ENCODE data around the gene DNAH2.
A peak's percentile ranks its signal among the peaks of the same experiment; 100 is the strongest.

Gene DNAH2

GRCh38 chr17:7857713-7858521 lies 140.4 kb downstream of the DNAH2 start, which contains the start of gene CYB5D1:
CYB5D1 (plus strand) TSS chr17:7858003; CDS start chr17:7858135, 132 bp downstream.
- Histone ChIP-seq H3K9me2 (replicated peaks; ENCODE audit: insufficient read depth, low read length) (no peaks in the 10 kb centered on the region), H3F3A (ENCODE audit: insufficient read depth, low read length) (peaks cover 10% of the 10 kb centered on the region; the same call in 1 of the 2 replicates), H3K27ac (ENCODE audit: low read length) (peak within 1 kb of the TSS; percentile 85), H3K4me1 (ENCODE audit: low read length) (peaks cover 15% of the 10 kb centered on the region; the same call in 1 of the 2 replicates), H3K9me3 (replicated peaks; ENCODE audit: insufficient read depth, low read length) (no peaks in the 10 kb centered on the region), H2AFZ (ENCODE audit: low read length) (peak within 1 kb of the TSS; percentile 93), H3K79me2 (ENCODE audit: low read length) (peaks cover 27% of the 10 kb centered on the region), H3K4me3 (ENCODE audit: low read length) (peak within 1 kb of the TSS; percentile 88), H3K27me3 (replicated peaks; ENCODE audit: insufficient read depth, low read length) (no peaks in the 10 kb centered on the region), H3K36me3 (replicated peaks; ENCODE audit: insufficient read depth, low read length) (no peaks in the 10 kb centered on the region), H4K20me1 (ENCODE audit: insufficient read depth, low read length) (no peaks in the 10 kb centered on the region), H3K4me2 (ENCODE audit: low read depth, low read length) (peak within 1 kb of the TSS; percentile 98), H3K9ac (ENCODE audit: low read length) (peak within 1 kb of the TSS; percentile 86)
- no peak for TF ChIP-seq EZH2phosphoT487 (IDR thresholded peaks at IDR 0.05; ENCODE audit: low read length)
- TF ChIP-seq, protein P1, sequence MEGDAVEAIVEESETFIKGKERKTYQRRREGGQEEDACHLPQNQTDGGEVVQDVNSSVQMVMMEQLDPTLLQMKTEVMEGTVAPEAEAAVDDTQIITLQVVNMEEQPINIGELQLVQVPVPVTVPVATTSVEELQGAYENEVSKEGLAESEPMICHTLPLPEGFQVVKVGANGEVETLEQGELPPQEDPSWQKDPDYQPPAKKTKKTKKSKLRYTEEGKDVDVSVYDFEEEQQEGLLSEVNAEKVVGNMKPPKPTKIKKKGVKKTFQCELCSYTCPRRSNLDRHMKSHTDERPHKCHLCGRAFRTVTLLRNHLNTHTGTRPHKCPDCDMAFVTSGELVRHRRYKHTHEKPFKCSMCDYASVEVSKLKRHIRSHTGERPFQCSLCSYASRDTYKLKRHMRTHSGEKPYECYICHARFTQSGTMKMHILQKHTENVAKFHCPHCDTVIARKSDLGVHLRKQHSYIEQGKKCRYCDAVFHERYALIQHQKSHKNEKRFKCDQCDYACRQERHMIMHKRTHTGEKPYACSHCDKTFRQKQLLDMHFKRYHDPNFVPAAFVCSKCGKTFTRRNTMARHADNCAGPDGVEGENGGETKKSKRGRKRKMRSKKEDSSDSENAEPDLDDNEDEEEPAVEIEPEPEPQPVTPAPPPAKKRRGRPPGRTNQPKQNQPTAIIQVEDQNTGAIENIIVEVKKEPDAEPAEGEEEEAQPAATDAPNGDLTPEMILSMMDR (IDR thresholded peaks at IDR 0.05; ENCODE audit: low read length), result no peak
- TF ChIP-seq EZH2 (optimal IDR thresholded peaks at IDR 0.05; ENCODE audit: low read depth, low read length), result no peak
- peak; percentile 95 for DNase-seq

GRCh38 chr17:7858522-7858810 lies 140.9 kb downstream of the DNAH2 start:
- H3K4me3 ChIP-seq (ENCODE audit: low read length), result peak overlapping the region; percentile 88
- no peaks in the 10 kb centered on the region for H3K36me3 ChIP-seq (replicated peaks; ENCODE audit: insufficient read depth, low read length)
- H3K27ac ChIP-seq (ENCODE audit: low read length), result peak overlapping the region; percentile 85; the same call in 1 of the 2 replicates
- H3K79me2 ChIP-seq (ENCODE audit: low read length), result peaks cover 27% of the 10 kb centered on the region
- H3K4me1 ChIP-seq (ENCODE audit: low read length), result peaks cover 15% of the 10 kb centered on the region; the same call in 1 of the 2 replicates
- TF ChIP-seq, protein P1 (IDR thresholded peaks at IDR 0.05; ENCODE audit: low read length), result peak; percentile 43
- TF ChIP-seq EZH2 (optimal IDR thresholded peaks at IDR 0.05; ENCODE audit: low read depth, low read length), result no peak
- peak overlapping the region; percentile 86 for H3K9ac ChIP-seq (ENCODE audit: low read length)
- H3K9me2 ChIP-seq (replicated peaks; ENCODE audit: insufficient read depth, low read length), result no peaks in the 10 kb centered on the region
- peak; percentile 61 for DNase-seq
- peak overlapping the region; percentile 93 for H2AFZ ChIP-seq (ENCODE audit: low read length)
- peaks cover 10% of the 10 kb centered on the region; the same call in 1 of the 2 replicates for H3F3A ChIP-seq (ENCODE audit: insufficient read depth, low read length)
- H4K20me1 ChIP-seq (ENCODE audit: insufficient read depth, low read length), result no peaks in the 10 kb centered on the region
- H3K9me3 ChIP-seq (replicated peaks; ENCODE audit: insufficient read depth, low read length), result no peaks in the 10 kb centered on the region
- peak overlapping the region; percentile 89 for H3K4me2 ChIP-seq (ENCODE audit: low read depth, low read length)
- H3K27me3 ChIP-seq (replicated peaks; ENCODE audit: insufficient read depth, low read length), result no peaks in the 10 kb centered on the region

- Histone ChIP-seq H3K4me1 (ENCODE audit: low read length) (peaks cover 15% of the 10 kb centered on the region; the same call in 1 of the 2 replicates), H3F3A (ENCODE audit: insufficient read depth, low read length) (peaks cover 10% of the 10 kb centered on the region; the same call in 1 of the 2 replicates), H3K9me2 (replicated peaks; ENCODE audit: insufficient read depth, low read length) (no peaks in the 10 kb centered on the region), H3K4me2 (ENCODE audit: low read depth, low read length) (peak overlapping the region; percentile 89), H3K27ac (ENCODE audit: low read length) (no peak overlapping the region), H4K20me1 (ENCODE audit: insufficient read depth, low read length) (no peaks in the 10 kb centered on the region), H3K27me3 (replicated peaks; ENCODE audit: insufficient read depth, low read length) (no peaks in the 10 kb centered on the region), H3K79me2 (ENCODE audit: low read length) (peaks cover 27% of the 10 kb centered on the region), H3K9me3 (replicated peaks; ENCODE audit: insufficient read depth, low read length) (no peaks in the 10 kb centered on the region), H3K9ac (ENCODE audit: low read length) (peak overlapping the region; percentile 86; the same call in 1 of the 2 replicates), H3K36me3 (replicated peaks; ENCODE audit: insufficient read depth, low read length) (no peaks in the 10 kb centered on the region), H3K4me3 (ENCODE audit: low read length) (peak overlapping the region; percentile 88), H2AFZ (ENCODE audit: low read length) (peak overlapping the region; percentile 93; the same call in 1 of the 2 replicates)
- TF ChIP-seq, protein P1 (IDR thresholded peaks at IDR 0.05; ENCODE audit: low read length), result no peak
- TF ChIP-seq EZH2phosphoT487 (IDR thresholded peaks at IDR 0.05; ENCODE audit: low read length) (no peak), EZH2 (optimal IDR thresholded peaks at IDR 0.05; ENCODE audit: low read depth, low read length) (no peak)
- no peak for DNase-seq
These were observed 141.5 kb downstream of the DNAH2 start for GRCh38 chr17:7859028-7859427.

All from MM.1S (cell line).